Keratinocyte (primary cell): ENCODE data around the gene PPP1R12C. TPM values are rescaled to one million over a fixed set of nuclear protein-coding genes. Genes with fewer than 3 reads are reported as not detected.
"Not testable (repeated sequence)": the region's sequence is repeated elsewhere in the genome, so short reads cannot be mapped to it uniquely, and the experiment has no call there.

Source experiments
- DNase-seq: peaks from one replicate; pipeline ENCODE4 v3.0.0-alpha.2; 2011; ENCODE audit warnings: low read depth, missing footprints, low spot score
- FAIRE-seq: peaks from 2 replicates; lab custom pipeline; 2011; peaks lifted over from hg19 to GRCh38; lab: Jason Lieb, UNC
- H2AFZ ChIP-seq: 2 replicates; pipeline ENCODE4 v1.6.0; 2012; ENCODE audit warnings: low read length, control low read depth, inconsistent platforms; ENCODE audit not compliant: control insufficient read depth
- H3K27ac ChIP-seq: 2 replicates; pipeline ENCODE4 v1.5.1; 2011; ENCODE audit warnings: low read length; ENCODE audit not compliant: control insufficient read depth, insufficient read depth
- H3K27me3 ChIP-seq: 3 replicates; pipeline ENCODE4 v1.6.0; 2011; ENCODE audit warnings: low read length; ENCODE audit not compliant: control insufficient read depth, insufficient read depth; ENCODE audit errors: extremely low read depth
- H3K36me3 ChIP-seq, 2 experiments: 2 replicates in 1 of 2; 3 replicates in 1 of 2; pipeline ENCODE4 v1.5.1; 2011; ENCODE audit warnings: low read length in 2 of 2, mild to moderate bottlenecking in 1 of 2; ENCODE audit not compliant: control insufficient read depth in 2 of 2, insufficient read depth in 2 of 2; ENCODE audit errors: extremely low read depth in 1 of 2
- H3K4me1 ChIP-seq: 3 replicates; pipeline ENCODE4 v1.5.1; 2011; ENCODE audit warnings: low read length; ENCODE audit not compliant: control insufficient read depth, insufficient read depth; ENCODE audit errors: extremely low read depth
- H3K4me2 ChIP-seq: 3 replicates; pipeline ENCODE4 v1.6.0; 2011; ENCODE audit warnings: low read depth, low read length; ENCODE audit not compliant: control insufficient read depth, insufficient read depth; ENCODE audit errors: extremely low read depth
- H3K4me3 ChIP-seq, 3 experiments: fragments of 200-600 bp in 1 of 3; sonication (generic) in 1 of 3; 2 replicates in 2 of 3; 3 replicates in 1 of 3; pipeline ENCODE4 v1.5.1; 2011 to 2016; ENCODE audit warnings: low read length in 3 of 3, mild to moderate bottlenecking in 3 of 3, control low read depth in 2 of 3, inconsistent platforms in 1 of 3, low read depth in 1 of 3, mixed read lengths in 1 of 3, mixed run types in 1 of 3, moderate library complexity in 1 of 3; ENCODE audit not compliant: control insufficient read depth in 2 of 3, insufficient read depth in 2 of 3; ENCODE audit errors: extremely low read depth in 1 of 3
- H3K79me2 ChIP-seq: 2 replicates; pipeline ENCODE4 v1.6.0; 2012; ENCODE audit warnings: low read length; ENCODE audit not compliant: control insufficient read depth, insufficient read depth
- H3K9ac ChIP-seq: 3 replicates; pipeline ENCODE4 v1.6.0; 2011; ENCODE audit warnings: low read length; ENCODE audit not compliant: control insufficient read depth, insufficient read depth; ENCODE audit errors: extremely low read depth
- H3K9me1 ChIP-seq: 3 replicates; pipeline ENCODE4 v1.6.0; 2011; ENCODE audit warnings: low read length; ENCODE audit not compliant: control insufficient read depth, insufficient read depth; ENCODE audit errors: extremely low read depth
- H3K9me3 ChIP-seq: 2 replicates; pipeline ENCODE4 v1.5.1; 2012; ENCODE audit warnings: low read depth, low read length; ENCODE audit not compliant: control insufficient read depth
- H4K20me1 ChIP-seq: 3 replicates; pipeline ENCODE4 v1.6.0; 2011; ENCODE audit warnings: low read length; ENCODE audit not compliant: control insufficient read depth, insufficient read depth; ENCODE audit errors: extremely low read depth
- CTCF ChIP-seq, 3 experiments: IDR thresholded peaks in 1 of 3; conservative IDR thresholded peaks in 1 of 3; optimal IDR thresholded peaks in 1 of 3; 2 replicates in 2 of 3; 3 replicates in 1 of 3; pipeline versions ENCODE3 to v1.5.1; 2011; ENCODE audit warnings: low read length in 3 of 3, mild to moderate bottlenecking in 3 of 3, moderate library complexity in 2 of 3, control low read depth in 1 of 3, inconsistent platforms in 1 of 3; ENCODE audit not compliant: insufficient read depth in 2 of 3; ENCODE audit errors: extremely low read depth in 1 of 3
- EZH2 ChIP-seq: IDR thresholded peaks from one replicate; pipeline ENCODE4 v1.6.1; 2012; ENCODE audit warnings: inconsistent platforms, mild to moderate bottlenecking, low read length, moderate library complexity
- dilution Hi-C: fragments of 300-500 bp; cut with MboI; formaldehyde crosslinking; loops from one replicate; pipeline ENCODE4 v1.7.0; 2020; ENCODE audit warnings: low sequenced_read_pairs; ENCODE audit not compliant: extremely low pct_ligation_motif_present
- polyA plus RNA-seq, 5 experiments: library from polyadenylated mRNA; depleted of rRNA in 3 of 5; stranded (reverse) in 3 of 5; stranded (forward) in 1 of 5; unstranded in 1 of 5; fragments of >200 nt; gene quantifications; 1 replicate in 1 of 5; 2 replicates in 3 of 5; 3 replicates in 1 of 5; pipeline versions ENCODE4 v1.2.1 to v1.2.3, GENCODE V29; 2011 to 2012; ENCODE audit warnings: missing spikeins in 2 of 5, low read depth in 1 of 5, low replicate concordance in 1 of 5

PPP1R12C gene
- polyA plus RNA-seq, 1 donor (not counting 4 experiments of a cell fraction or from before 2014, with no cell fraction given): 24.7 TPM

GRCh38 chr19:55109527-55110291, 7.7 kb downstream of the PPP1R12C start:
- Histone ChIP-seq H3K27me3 (no peaks in the 10 kb centered on the region), H3K79me2 (peaks cover 50% of the 10 kb centered on the region), H4K20me1 (no peaks in the 10 kb centered on the region), H3K9ac (no peak overlapping the region), H3K36me3 (peaks cover 15 to 18% of the 10 kb centered on the region in 2 experiments), H3K27ac (no peak overlapping the region), H3K4me1 (no peaks in the 10 kb centered on the region), H3K4me3 (no peak overlapping the region), H3K4me2 (no peak overlapping the region), H3K9me1 (no peaks in the 10 kb centered on the region), H3K9me3 (no peaks in the 10 kb centered on the region), H2AFZ (no peak overlapping the region)
- DNase-seq (no peak), FAIRE-seq (no peak)
- TF ChIP-seq EZH2: no peak
- dilution Hi-C loops: no loop called here

- H3K9ac ChIP-seq, H4K20me1 ChIP-seq, dilution Hi-C loops, DNase-seq, H3K27me3 ChIP-seq, H3K9me1 ChIP-seq, H3K9me3 ChIP-seq, H3K4me1 ChIP-seq, FAIRE-seq, H3K4me2 ChIP-seq, H3K4me3 ChIP-seq, H3K27ac ChIP-seq, H2AFZ ChIP-seq: not testable (repeated sequence)
- H3K79me2 ChIP-seq: peaks cover 26% of the 10 kb centered on the region
- peaks cover 15 to 20% of the 10 kb centered on the region in 2 experiments for H3K36me3 ChIP-seq
These were observed 10.2 kb downstream of the PPP1R12C start for GRCh38 chr19:55107252-55107651.

GRCh38 chr19:55106591-55106990, 10.8 kb downstream of the PPP1R12C start:
- H3K36me3 ChIP-seq: peaks cover 15 to 20% of the 10 kb centered on the region in 2 experiments
- no peaks in the 10 kb centered on the region for H3K27me3 ChIP-seq
- no peaks in the 10 kb centered on the region for H3K9me1 ChIP-seq
- no peak overlapping the region for H3K9ac ChIP-seq
- H3K27ac ChIP-seq: no peak overlapping the region
- H3K4me1 ChIP-seq: no peaks in the 10 kb centered on the region
- FAIRE-seq (no peak), DNase-seq (no peak)
- dilution Hi-C loops: no loop called here
- no peak for TF ChIP-seq EZH2
- TF ChIP-seq CTCF (optimal IDR thresholded peaks at IDR 0.05 in 1 of 3, IDR thresholded peaks at IDR 0.05 in 1 of 3, conservative IDR thresholded peaks at IDR 0.05 in 1 of 3; ENCODE audit: extremely low read depth in 1 of 3, insufficient read depth in 2 of 3, low read length in 3 of 3): no peak
- H3K4me2 ChIP-seq: no peak overlapping the region
- H4K20me1 ChIP-seq: no peaks in the 10 kb centered on the region
- H3K4me3 ChIP-seq: no peak overlapping the region
- no peaks in the 10 kb centered on the region for H3K9me3 ChIP-seq
- H2AFZ ChIP-seq: no peak overlapping the region
- H3K79me2 ChIP-seq: peaks cover 22% of the 10 kb centered on the region
